ENCODE measurements around the gene KLF14. TPM values are rescaled to one million over a fixed set of nuclear protein-coding genes. Genes with fewer than 3 reads are reported as not detected.
A peak's percentile ranks its signal among the peaks of the same experiment; 100 is the strongest.

The KLF14 gene
- total RNA-seq, 1 donor from 2014 or later, result not detected

GRCh38 chr7:130732980-130733930 lies 752 bp downstream of the KLF14 start:
- H2AFZ ChIP-seq (replicated peaks), result peak overlapping the region; percentile 95
- Mint-ChIP-seq H3K4me3 (peak overlapping the region; percentile 82), H3K27me3 (ENCODE audit: insufficient read depth, low read depth) (peaks cover 57% of the 10 kb centered on the region), H3K27ac (no peak overlapping the region), H3K9me3 (peaks cover 38% of the 10 kb centered on the region), H3K36me3 (peaks cover 4% of the 10 kb centered on the region), H3K4me1 (peaks cover 7% of the 10 kb centered on the region)
- H3K27ac ChIP-seq, result no peak overlapping the region
- H3K4me1 ChIP-seq, result no peaks in the 10 kb centered on the region
- H3K36me3 ChIP-seq, result no peaks in the 10 kb centered on the region
- peaks cover 9% of the 10 kb centered on the region for H4K20me1 ChIP-seq (ENCODE audit: low read depth)
- H3K9ac ChIP-seq, result no peak overlapping the region
- H3K27me3 ChIP-seq, result peaks cover 100% of the 10 kb centered on the region
- peak overlapping the region; percentile 95 for H3K4me2 ChIP-seq
- peak; percentile 70 for DNase-seq (ENCODE audit: low spot score)
- TF ChIP-seq EZH2phosphoT487 (IDR thresholded peaks at IDR 0.05), result peak; percentile 65
- peak; percentile 33 for TF ChIP-seq CTCF (IDR thresholded peaks at IDR 0.05)
- peak; percentile 88 for TF ChIP-seq EZH2 (IDR thresholded peaks at IDR 0.05)
- no peaks in the 10 kb centered on the region for H3K79me2 ChIP-seq (ENCODE audit: low read depth)
- peaks cover 9% of the 10 kb centered on the region for H3F3A ChIP-seq (ENCODE audit: low read depth)
- peak overlapping the region; percentile 71 for H3K4me3 ChIP-seq
- no peaks in the 10 kb centered on the region for H3K9me3 ChIP-seq (ENCODE audit: low read depth)

- Histone ChIP-seq H4K20me1 (ENCODE audit: low read depth) (no peaks in the 10 kb centered on the region), H3F3A (ENCODE audit: low read depth) (no peaks in the 10 kb centered on the region), H3K79me2 (ENCODE audit: low read depth) (no peaks in the 10 kb centered on the region), H2AFZ (replicated peaks) (no peak overlapping the region), H3K9me3 (ENCODE audit: low read depth) (no peaks in the 10 kb centered on the region), H3K4me3 (no peak overlapping the region), H3K27me3 (peaks cover 12% of the 10 kb centered on the region), H3K36me3 (no peaks in the 10 kb centered on the region), H3K4me2 (no peak overlapping the region), H3K27ac (no peak overlapping the region), H3K9ac (no peak overlapping the region), H3K4me1 (no peaks in the 10 kb centered on the region)
- DNase-seq (ENCODE audit: low spot score), result no peak
- Mint-ChIP-seq H3K4me3 (no peak overlapping the region), H3K36me3 (no peaks in the 10 kb centered on the region), H3K27ac (no peak overlapping the region), H3K9me3 (no peaks in the 10 kb centered on the region), H3K4me1 (no peaks in the 10 kb centered on the region), H3K27me3 (ENCODE audit: insufficient read depth, low read depth) (no peaks in the 10 kb centered on the region)
- TF ChIP-seq CTCF (IDR thresholded peaks at IDR 0.05) (no peak), EZH2phosphoT487 (IDR thresholded peaks at IDR 0.05) (no peak), EZH2 (IDR thresholded peaks at IDR 0.05) (no peak)
These were observed 10.2 kb downstream of the KLF14 start for GRCh38 chr7:130723784-130724183.

- TF ChIP-seq CTCF (IDR thresholded peaks at IDR 0.05) (peak; percentile 73), EZH2 (IDR thresholded peaks at IDR 0.05) (no peak)
- H3K79me2 ChIP-seq (ENCODE audit: low read depth), result no peaks in the 10 kb centered on the region
- no peaks in the 10 kb centered on the region for H3K27me3 ChIP-seq
- no peak overlapping the region for H3K4me2 ChIP-seq
- Mint-ChIP-seq H3K4me3 (no peak overlapping the region), H3K36me3 (no peaks in the 10 kb centered on the region), H3K4me1 (no peaks in the 10 kb centered on the region), H3K27me3 (ENCODE audit: insufficient read depth, low read depth) (no peaks in the 10 kb centered on the region), H3K9me3 (no peaks in the 10 kb centered on the region), H3K27ac (no peak overlapping the region)
- H3K4me3 ChIP-seq, result no peak overlapping the region
- no peak overlapping the region for H3K27ac ChIP-seq
- no peaks in the 10 kb centered on the region for H3K4me1 ChIP-seq
- peak; percentile 86 for DNase-seq (ENCODE audit: low spot score)
- no peaks in the 10 kb centered on the region for H4K20me1 ChIP-seq (ENCODE audit: low read depth)
- H3K36me3 ChIP-seq, result no peaks in the 10 kb centered on the region
- no peaks in the 10 kb centered on the region for H3F3A ChIP-seq (ENCODE audit: low read depth)
- no peak overlapping the region for H2AFZ ChIP-seq (replicated peaks)
- no peaks in the 10 kb centered on the region for H3K9me3 ChIP-seq (ENCODE audit: low read depth)
- no peak overlapping the region for H3K9ac ChIP-seq
These were observed 12.3 kb downstream of the KLF14 start for GRCh38 chr7:130721486-130722277.

All from neural progenitor cell (in vitro differentiated cells).